Left ventricle myocardium inferior (tissue), 1 donor: ENCODE results near the gene IGLON5. TPM values are rescaled to one million over a fixed set of nuclear protein-coding genes. Genes with fewer than 3 reads are reported as not detected.

ENCODE experiments used
- DNase-seq: peaks from one replicate; pipeline ENCODE4 v3.0.0-alpha.2; 2020
- H3K27ac ChIP-seq: fragments of 200-600 bp; replicated peaks from 2 replicates; pipeline ENCODE4 v1.8.0; 2021
- H3K27me3 ChIP-seq: fragments of 200-600 bp; 2 replicates; pipeline ENCODE4 v1.8.0; 2021; ENCODE audit warnings: low read depth
- H3K36me3 ChIP-seq: fragments of 200-600 bp; 2 replicates; pipeline ENCODE4 v1.8.0; 2021
- H3K4me1 ChIP-seq: fragments of 200-600 bp; 2 replicates; pipeline ENCODE4 v1.8.0; 2021
- H3K4me3 ChIP-seq: fragments of 200-600 bp; 2 replicates; pipeline ENCODE4 v1.8.0; 2021; ENCODE audit warnings: mild to moderate bottlenecking, moderate library complexity
- H3K9me3 ChIP-seq: fragments of 200-600 bp; replicated peaks from 2 replicates; pipeline ENCODE4 v1.8.0; 2021
- intact Hi-C: fragments of 100-400 bp; cut with micrococcal nuclease; formaldehyde crosslinking; loops from one replicate; pipeline ENCODE4 v1.11.0; 2022
- total RNA-seq: library from RNA; stranded (reverse); fragmentation: NEBNext Ultra II Directional; extraction: Animal tissue kit (Norgen Biotek cat#: 25700); gene quantifications from one replicate; pipeline ENCODE4 v1.2.1, GENCODE V29; 2021
- TF ChIP-seq, protein P1 (sequence below): fragments of 200-600 bp; IDR thresholded peaks from 2 replicates; pipeline ENCODE4 v1.8.0; 2021; ENCODE audit warnings: antibody characterized with exemption, mild to moderate bottlenecking, borderline replicate concordance
- donor health status: DM: no; HTN: yes; CAD: no; lungs with severe emphysema.

The IGLON5 gene
- total RNA-seq, 1 donor from 2014 or later = not detected

DNA sequence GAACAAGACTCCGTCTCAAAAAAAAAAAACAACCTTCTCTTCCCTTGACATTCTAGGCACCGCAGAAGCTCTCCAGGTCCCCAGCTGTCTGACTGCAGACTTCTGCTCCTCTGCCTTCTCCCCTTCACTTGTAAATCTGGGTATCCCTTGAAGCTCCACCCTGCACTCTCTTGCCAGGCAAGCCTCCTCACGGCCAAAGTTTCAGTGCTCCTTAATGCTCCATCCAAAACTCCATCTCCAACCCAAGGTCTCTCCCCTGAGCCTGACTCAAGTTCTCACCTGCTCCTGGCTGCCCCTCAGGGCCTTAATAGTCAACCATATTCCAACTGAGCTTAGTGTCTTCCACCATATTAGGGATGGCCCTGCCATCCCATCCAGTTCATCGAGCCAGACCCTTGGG, 58.8 kb downstream of the IGLON5 start:
- Histone ChIP-seq H3K27ac (no peak overlapping the region), H3K4me3 (no peak overlapping the region), H3K9me3 (no peaks in the 10 kb centered on the region), H3K36me3 (no peaks in the 10 kb centered on the region), H3K4me1 (peaks cover 26% of the 10 kb centered on the region), H3K27me3 (no peaks in the 10 kb centered on the region)
- TF ChIP-seq, protein P1, sequence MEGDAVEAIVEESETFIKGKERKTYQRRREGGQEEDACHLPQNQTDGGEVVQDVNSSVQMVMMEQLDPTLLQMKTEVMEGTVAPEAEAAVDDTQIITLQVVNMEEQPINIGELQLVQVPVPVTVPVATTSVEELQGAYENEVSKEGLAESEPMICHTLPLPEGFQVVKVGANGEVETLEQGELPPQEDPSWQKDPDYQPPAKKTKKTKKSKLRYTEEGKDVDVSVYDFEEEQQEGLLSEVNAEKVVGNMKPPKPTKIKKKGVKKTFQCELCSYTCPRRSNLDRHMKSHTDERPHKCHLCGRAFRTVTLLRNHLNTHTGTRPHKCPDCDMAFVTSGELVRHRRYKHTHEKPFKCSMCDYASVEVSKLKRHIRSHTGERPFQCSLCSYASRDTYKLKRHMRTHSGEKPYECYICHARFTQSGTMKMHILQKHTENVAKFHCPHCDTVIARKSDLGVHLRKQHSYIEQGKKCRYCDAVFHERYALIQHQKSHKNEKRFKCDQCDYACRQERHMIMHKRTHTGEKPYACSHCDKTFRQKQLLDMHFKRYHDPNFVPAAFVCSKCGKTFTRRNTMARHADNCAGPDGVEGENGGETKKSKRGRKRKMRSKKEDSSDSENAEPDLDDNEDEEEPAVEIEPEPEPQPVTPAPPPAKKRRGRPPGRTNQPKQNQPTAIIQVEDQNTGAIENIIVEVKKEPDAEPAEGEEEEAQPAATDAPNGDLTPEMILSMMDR = no peak
- intact Hi-C loops = no loop called here
- no peak for DNase-seq

DNA sequence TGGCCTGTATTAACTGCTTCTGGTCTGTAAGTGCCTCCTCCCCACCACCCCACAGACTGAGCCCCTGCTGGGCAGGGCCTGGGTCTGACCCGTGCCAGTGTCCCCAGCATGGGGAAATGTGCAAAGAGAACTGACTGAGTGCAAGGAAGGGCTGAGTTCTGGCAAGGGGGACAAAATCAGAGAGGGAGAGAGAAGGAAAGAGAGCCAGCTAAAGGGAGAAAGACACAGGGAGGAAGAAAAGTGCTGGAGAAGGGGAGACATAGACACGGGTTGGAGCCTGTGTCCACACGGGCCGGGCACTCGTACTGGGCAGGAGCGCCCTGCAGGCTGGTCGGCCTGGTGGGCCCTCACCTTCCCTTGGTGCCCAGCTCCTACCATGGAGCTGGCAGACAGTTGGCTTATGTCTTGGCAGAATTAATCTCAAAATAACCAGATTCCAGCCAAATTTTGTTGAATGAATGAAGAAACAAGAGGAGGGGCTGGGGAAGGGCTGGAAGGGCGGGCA, 59.8 kb downstream of the IGLON5 start:
- Histone ChIP-seq H3K27me3 (no peaks in the 10 kb centered on the region), H3K9me3 (no peaks in the 10 kb centered on the region), H3K4me1 (peaks cover 17% of the 10 kb centered on the region), H3K36me3 (no peaks in the 10 kb centered on the region), H3K4me3 (no peak overlapping the region), H3K27ac (no peak overlapping the region)
- intact Hi-C loops = no loop called here
- TF ChIP-seq, protein P1 = no peak
- DNase-seq = no peak

DNA sequence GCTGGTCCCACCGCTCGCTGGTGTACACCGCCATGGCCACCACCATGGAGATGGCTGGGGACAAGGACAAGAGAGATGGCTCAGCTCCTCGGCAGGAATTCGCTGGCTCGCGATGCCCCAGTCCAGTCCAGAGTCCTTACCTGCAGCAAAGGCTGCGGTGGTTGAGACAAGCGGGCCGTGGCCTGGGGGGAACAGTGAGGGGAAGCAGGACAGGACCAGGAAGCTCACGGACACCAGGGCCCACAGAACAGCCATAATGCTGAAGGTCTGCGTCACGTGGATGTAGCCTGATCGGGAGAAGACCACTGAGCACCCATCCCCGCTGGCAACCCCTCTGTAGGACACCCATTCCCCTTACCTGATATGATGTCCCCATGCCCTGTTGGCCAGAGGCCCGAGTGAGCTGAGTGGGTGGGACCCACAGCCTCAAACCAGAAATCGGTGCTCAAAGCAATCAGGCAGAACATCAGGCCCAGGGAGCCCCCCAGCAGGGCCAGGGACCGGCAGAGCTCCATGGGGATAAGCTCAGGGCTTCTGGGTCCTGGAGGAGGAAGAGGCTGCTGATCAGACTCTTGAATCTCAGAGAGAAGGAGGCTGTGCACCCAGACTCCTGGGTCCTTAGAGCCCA, 60.7 kb downstream of the IGLON5 start:
- no peaks in the 10 kb centered on the region for H3K36me3 ChIP-seq
- H3K4me3 ChIP-seq = no peak overlapping the region
- H3K27me3 ChIP-seq = no peaks in the 10 kb centered on the region
- intact Hi-C loops = no loop called here
- TF ChIP-seq, protein P1 = no peak
- no peak overlapping the region for H3K27ac ChIP-seq
- peaks cover 12% of the 10 kb centered on the region for H3K4me1 ChIP-seq
- no peaks in the 10 kb centered on the region for H3K9me3 ChIP-seq
- DNase-seq = no peak

DNA sequence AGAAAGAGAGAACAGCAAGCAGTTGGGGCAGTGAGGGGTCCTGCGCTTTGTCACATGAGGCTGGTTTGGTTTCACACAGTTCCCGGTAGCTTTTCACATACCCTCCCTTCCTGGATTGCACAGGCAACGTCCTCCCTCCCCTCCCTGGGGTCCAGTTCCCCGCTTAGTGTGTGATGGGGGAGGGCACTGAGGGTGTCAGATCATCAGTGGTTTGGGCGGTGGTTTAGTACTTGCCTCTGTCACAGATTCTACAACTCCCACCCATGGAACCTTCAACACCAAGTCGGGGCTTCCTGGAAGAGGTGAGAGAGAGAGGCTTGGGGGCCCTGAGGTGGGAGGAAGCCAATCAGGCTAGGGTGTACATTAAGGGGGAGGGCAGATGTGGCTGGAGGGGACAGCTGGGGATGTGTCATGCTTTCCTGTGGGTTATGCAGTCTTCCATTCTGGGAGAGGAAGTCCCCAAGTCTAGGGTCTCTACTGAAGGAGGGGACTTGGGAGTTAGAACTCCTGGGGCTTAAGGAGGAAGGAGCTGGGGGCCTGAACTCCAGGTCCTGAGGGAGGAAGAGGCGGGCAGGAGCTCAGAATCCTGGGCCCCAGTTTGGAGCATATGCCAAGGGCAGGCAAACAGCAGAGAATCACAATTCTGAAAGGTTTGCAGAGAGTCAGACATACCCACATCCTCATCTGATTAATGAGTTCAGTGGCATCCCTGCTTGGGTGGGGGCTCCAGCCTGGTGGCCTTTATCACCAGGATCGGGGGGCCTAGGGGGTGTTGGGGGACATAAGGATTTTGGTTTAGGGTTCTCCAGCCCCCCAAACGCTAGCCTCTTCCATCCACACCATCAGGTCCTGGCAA, 61.4 kb downstream of the IGLON5 start, which contains the start of gene NKG7:
TSS of gene NKG7 (minus strand) at position 6 of the 856 bp plus-strand sequence. CDS start 119 bp downstream, outside the sequence.
- Histone ChIP-seq H3K27me3 (no peaks in the 10 kb centered on the region), H3K36me3 (no peaks in the 10 kb centered on the region), H3K4me3 (no peak within 1 kb of the TSS), H3K4me1 (peaks cover 7% of the 10 kb centered on the region), H3K27ac (no peak within 1 kb of the TSS), H3K9me3 (no peaks in the 10 kb centered on the region)
- no peak for DNase-seq
- TF ChIP-seq, protein P1 = no peak
- intact Hi-C loops = no loop called here

DNA sequence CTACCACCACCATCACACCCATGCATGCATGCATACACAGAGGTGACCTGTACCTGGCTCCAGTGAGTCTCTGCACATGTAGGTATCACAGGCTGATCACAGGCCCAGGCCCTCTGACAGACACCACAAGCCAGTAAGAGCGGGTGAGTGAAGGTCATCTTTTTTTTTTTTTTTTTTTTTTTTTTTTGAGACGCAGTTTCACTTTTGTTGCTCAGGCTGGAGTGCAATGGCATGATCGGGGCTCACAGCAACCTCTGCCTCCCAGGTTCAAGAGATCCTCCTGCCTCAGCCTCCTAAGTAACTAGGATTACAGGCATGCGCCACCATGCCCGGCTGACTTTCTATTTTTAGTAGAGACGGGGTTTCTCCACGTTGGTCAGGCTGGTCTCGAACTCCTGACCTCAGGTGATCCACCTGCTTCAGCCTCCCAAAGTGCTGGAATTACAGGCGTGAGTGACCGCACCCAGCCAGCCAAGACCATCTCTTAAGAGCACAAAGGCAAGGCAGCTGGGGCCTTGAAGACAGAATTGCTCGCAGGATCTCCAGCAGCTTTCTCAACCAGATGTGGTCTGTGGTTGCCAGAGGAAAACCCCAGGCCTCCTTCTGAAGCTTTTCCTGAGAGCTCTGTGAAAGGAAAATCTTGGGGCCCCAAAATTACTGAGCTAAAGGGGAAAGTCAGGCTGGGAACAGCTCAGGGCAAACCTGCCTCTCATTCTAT, 64.2 kb downstream of the IGLON5 start:
- Histone ChIP-seq H3K4me1 (no peaks in the 10 kb centered on the region), H3K36me3 (no peaks in the 10 kb centered on the region), H3K4me3 (no peak overlapping the region), H3K27me3 (no peaks in the 10 kb centered on the region), H3K27ac (no peak overlapping the region), H3K9me3 (no peaks in the 10 kb centered on the region)
- no peak for DNase-seq
- TF ChIP-seq, protein P1 = no peak
- intact Hi-C loops = no loop called here
